IMR-90 (cell line): ENCODE results near the gene SCIN. TPM values are rescaled to one million over a fixed set of nuclear protein-coding genes. Genes with fewer than 3 reads are reported as not detected.

Experiments
- ATAC-seq: fragments of 200-7000 bp; cut with Tn5 transposase; 2 replicates; pipeline ENCODE4 v1.9.1; 2020; ENCODE audit warnings: low read depth, mild to moderate bottlenecking, moderate library complexity
- BruUV-seq: library from RNA; stranded (reverse); fragments of 400-500 nt; replicated peaks from 2 replicates; lab custom pipeline; 2021; lab: Mats Ljungman, UMichigan
- CTCF ChIA-PET: fragments of 300-600 bp; formaldehyde crosslinking; extraction: SDS; loops from one replicate; lab custom pipeline; 2021; ENCODE audit warnings: antibody characterized with exemption; lab: Yijun Ruan, JAX
- POLR2A ChIA-PET: fragments of 300-600 bp; sonication (Branson Sonifier 250); formaldehyde crosslinking; loops from one replicate; lab custom pipeline; 2022; ENCODE audit warnings: antibody characterized with exemption; ENCODE audit not compliant: unreplicated experiment; lab: Charles Lee
- DNase-seq: peaks from one replicate; pipeline ENCODE4 v3.0.0; 2013
- H2AFZ ChIP-seq: replicated peaks from 2 replicates; pipeline ENCODE3; 2013; ENCODE audit warnings: low read length, mild to moderate bottlenecking; ENCODE audit not compliant: poor library complexity
- H2AK5ac ChIP-seq: 2 replicates; pipeline ENCODE4 v1.6.1; 2013; ENCODE audit warnings: low read depth, low read length, inconsistent platforms
- H2AK9ac ChIP-seq: replicated peaks from 2 replicates; pipeline ENCODE3; 2013; ENCODE audit warnings: mild to moderate bottlenecking, low read depth, low read length, moderate library complexity; ENCODE audit not compliant: poor library complexity
- H2BK120ac ChIP-seq: 2 replicates; pipeline ENCODE4 v1.6.1; 2013; ENCODE audit warnings: low read depth, low read length, inconsistent platforms
- H2BK15ac ChIP-seq: 3 replicates; pipeline ENCODE4 v1.6.1; 2013; ENCODE audit warnings: low read depth, low read length, inconsistent platforms
- H2BK20ac ChIP-seq: 2 replicates; pipeline ENCODE4 v1.6.1; 2013; ENCODE audit warnings: low read depth, mild to moderate bottlenecking, inconsistent platforms, low read length, moderate library complexity
- H2BK5ac ChIP-seq: 2 replicates; pipeline ENCODE4 v1.6.1; 2013; ENCODE audit warnings: mild to moderate bottlenecking, low read depth, low read length, inconsistent platforms; ENCODE audit not compliant: poor library complexity, severe bottlenecking
- H3K14ac ChIP-seq: replicated peaks from 2 replicates; pipeline ENCODE4 v1.6.1; 2013; ENCODE audit warnings: low read depth, low read length, inconsistent platforms
- H3K18ac ChIP-seq: 2 replicates; pipeline ENCODE4 v1.6.1; 2013; ENCODE audit warnings: low read depth, low read length, control low read depth
- H3K23ac ChIP-seq: 2 replicates; pipeline ENCODE4 v1.6.1; 2013; ENCODE audit warnings: low read depth, low read length, inconsistent platforms
- H3K27ac ChIP-seq: 2 replicates; pipeline ENCODE4 v1.5.1; 2013; ENCODE audit warnings: mild to moderate bottlenecking, control low read depth, low read length; ENCODE audit not compliant: insufficient read depth
- H3K27me3 ChIP-seq: 2 replicates; pipeline ENCODE4 v1.6.1; 2013; ENCODE audit warnings: low read length; ENCODE audit not compliant: control insufficient read depth, insufficient read depth
- H3K36me3 ChIP-seq: 2 replicates; pipeline ENCODE4 v1.6.1; 2013; ENCODE audit warnings: low read length, mixed read lengths; ENCODE audit not compliant: control insufficient read depth, insufficient read depth
- H3K4ac ChIP-seq: 2 replicates; pipeline ENCODE4 v1.6.1; 2013; ENCODE audit warnings: low read depth, low read length, inconsistent platforms
- H3K4me1 ChIP-seq: 2 replicates; pipeline ENCODE4 v1.6.1; 2013; ENCODE audit warnings: low read length, mixed read lengths; ENCODE audit not compliant: control insufficient read depth, insufficient read depth
- H3K4me2 ChIP-seq: 2 replicates; pipeline ENCODE4 v1.6.1; 2013; ENCODE audit warnings: low read depth, mild to moderate bottlenecking, control low read depth, low read length, moderate library complexity
- H3K4me3 ChIP-seq: 2 replicates; pipeline ENCODE4 v1.5.1; 2013; ENCODE audit warnings: low read depth, mild to moderate bottlenecking, control low read depth, low read length, moderate library complexity; ENCODE audit not compliant: insufficient read depth
- H3K56ac ChIP-seq: 2 replicates; pipeline ENCODE4 v1.6.1; 2013; ENCODE audit warnings: low read length, inconsistent platforms; ENCODE audit not compliant: insufficient read depth; ENCODE audit errors: extremely low read depth
- H3K79me1 ChIP-seq, 2 experiments: 2 replicates each; pipeline ENCODE4 v1.6.1; 2013; ENCODE audit warnings: low read length in 2 of 2, inconsistent platforms in 1 of 2, low read depth in 1 of 2
- H3K9ac ChIP-seq: 2 replicates; pipeline ENCODE4 v1.6.1; 2013; ENCODE audit warnings: low read depth, low read length, control low read depth
- H3K9me1 ChIP-seq: 2 replicates; pipeline ENCODE4 v1.6.1; 2013; ENCODE audit warnings: low read length, inconsistent platforms; ENCODE audit not compliant: insufficient read depth
- H3K9me3 ChIP-seq: 2 replicates; pipeline ENCODE4 v1.6.1; 2013; ENCODE audit warnings: low read length; ENCODE audit not compliant: control insufficient read depth, insufficient read depth
- H4K20me1 ChIP-seq: 2 replicates; pipeline ENCODE4 v1.6.1; 2013; ENCODE audit warnings: low read length, inconsistent platforms; ENCODE audit not compliant: insufficient read depth
- H4K5ac ChIP-seq: 2 replicates; pipeline ENCODE4 v1.6.1; 2013; ENCODE audit warnings: mild to moderate bottlenecking, low read depth, low read length, control low read depth
- H4K8ac ChIP-seq, 2 experiments: 2 replicates each; pipeline ENCODE4 v1.6.1; 2013; ENCODE audit warnings: low read depth in 2 of 2, low read length in 2 of 2, control low read depth in 1 of 2, inconsistent platforms in 1 of 2
- H4K91ac ChIP-seq: 2 replicates; pipeline ENCODE4 v1.6.1; 2013; ENCODE audit warnings: low read depth, low read length, inconsistent platforms; ENCODE audit not compliant: insufficient read depth
- BHLHE40 ChIP-seq: fragments of 150-350 bp; IDR thresholded peaks from 2 replicates; pipeline ENCODE4 v1.6.1; 2016; ENCODE audit warnings: mild to moderate bottlenecking, low read depth, low read length
- CEBPB ChIP-seq: IDR thresholded peaks from 2 replicates; pipeline ENCODE4 v1.6.1; 2012; ENCODE audit warnings: low read depth, low read length, improper control_type of control experiment
- CHD1 ChIP-seq: IDR thresholded peaks from 2 replicates; pipeline ENCODE4 v1.6.1; 2012; ENCODE audit warnings: low read depth, low read length, improper control_type of control experiment
- FOS ChIP-seq: fragments of 150-350 bp; IDR thresholded peaks from 2 replicates; pipeline ENCODE4 v1.6.1; 2016; ENCODE audit warnings: low read depth, low read length
- MAFK ChIP-seq: IDR thresholded peaks from 2 replicates; pipeline ENCODE4 v1.6.1; 2012; ENCODE audit warnings: low read depth, low read length, improper control_type of control experiment
- MAZ ChIP-seq: IDR thresholded peaks from 2 replicates; pipeline ENCODE4 v1.6.1; 2012; ENCODE audit warnings: low read depth, mild to moderate bottlenecking, low read length, improper control_type of control experiment, moderate library complexity, borderline replicate concordance
- MXI1 ChIP-seq: IDR thresholded peaks from 2 replicates; pipeline ENCODE4 v1.6.1; 2012; ENCODE audit warnings: low read depth, mild to moderate bottlenecking, low read length, moderate library complexity, borderline replicate concordance
- NFE2L2 ChIP-seq: fragments of 150-350 bp; IDR thresholded peaks from 2 replicates; pipeline ENCODE4 v1.6.1; 2016; ENCODE audit warnings: low read depth, mild to moderate bottlenecking, low read length
- POLR2A ChIP-seq: IDR thresholded peaks from 2 replicates; pipeline ENCODE4 v1.6.1; 2012; ENCODE audit warnings: mild to moderate bottlenecking, low read depth, low read length
- RAD21 ChIP-seq: IDR thresholded peaks from 2 replicates; pipeline ENCODE4 v1.6.1; 2012; ENCODE audit warnings: low read length, improper control_type of control experiment
- RCOR1 ChIP-seq: IDR thresholded peaks from 2 replicates; pipeline ENCODE4 v1.6.1; 2012; ENCODE audit warnings: mild to moderate bottlenecking, low read length, improper control_type of control experiment; ENCODE audit not compliant: insufficient replicate concordance
- RFX5 ChIP-seq: IDR thresholded peaks from 2 replicates; pipeline ENCODE4 v1.8.0; 2012; ENCODE audit warnings: low read depth, mild to moderate bottlenecking, low read length, moderate library complexity
- SMC3 ChIP-seq: fragments of 150-350 bp; IDR thresholded peaks from 2 replicates; pipeline ENCODE4 v1.6.1; 2016; ENCODE audit warnings: low read depth, mild to moderate bottlenecking, antibody characterized with exemption, low read length, moderate library complexity
- USF2 ChIP-seq: fragments of 150-350 bp; IDR thresholded peaks from 2 replicates; pipeline ENCODE4 v1.6.1; 2017; ENCODE audit warnings: mild to moderate bottlenecking, antibody characterized with exemption, low read length, low read depth
- WGBS, 2 experiments: methylation state at CpG; one replicate each; pipeline versions ENCODE4 v1.1.5 to v1.1.7; 2013; ENCODE audit warnings: missing lambda C conversion rate in 2 of 2; ENCODE audit not compliant: insufficient read length in 1 of 2; ENCODE audit errors: extremely low coverage in 2 of 2; 5-methylcytosine and 5-hydroxymethylcytosine counted together
- dilution Hi-C: fragments of 300-500 bp; cut with HindIII; formaldehyde crosslinking; loops from one replicate; pipeline ENCODE4 v1.14.3; 2018; ENCODE audit warnings: low sequenced_read_pairs; ENCODE audit not compliant: unreplicated experiment
- in situ Hi-C: fragments of 300-500 bp; cut with MboI; formaldehyde crosslinking; loops from 3 replicates; pipeline ENCODE4 v1.14.3; 2019; ENCODE audit warnings: low sequenced_read_pairs, inconsistent platforms, mixed read lengths
- intact Hi-C: fragments of 100-400 bp; cut with micrococcal nuclease; formaldehyde crosslinking; loops from 2 replicates; pipeline ENCODE4 v1.10.0; 2022
- polyA plus RNA-seq, 3 experiments: library from polyadenylated mRNA; depleted of rRNA; stranded (reverse); fragments of >200 nt; gene quantifications; 2 replicates each; pipeline ENCODE4 v1.2.3, GENCODE V29; 2012; ENCODE audit warnings: low replicate concordance in 1 of 3
- total RNA-seq: library from RNA; depleted of rRNA; stranded (reverse); fragments of >200 nt; gene quantifications from 2 replicates; pipeline ENCODE4 v1.2.3, GENCODE V29; 2012
- TF ChIP-seq, protein P1 (sequence below): conservative IDR thresholded peaks from 2 replicates; pipeline ENCODE4 v1.5.1; 2012; ENCODE audit warnings: mild to moderate bottlenecking, low read depth, low read length, improper control_type of control experiment
- TF ChIP-seq, protein P2 (sequence below): fragments of 150-350 bp; IDR thresholded peaks from 2 replicates; pipeline ENCODE4 v1.6.1; 2016; ENCODE audit warnings: low read depth, mild to moderate bottlenecking, low read length, moderate library complexity, borderline replicate concordance

The SCIN gene
- total and polyA plus RNA-seq, 2 of the 4 experiments (the other 2 are of a cell fraction) = under 0.01 to 0.05 TPM

DNA sequence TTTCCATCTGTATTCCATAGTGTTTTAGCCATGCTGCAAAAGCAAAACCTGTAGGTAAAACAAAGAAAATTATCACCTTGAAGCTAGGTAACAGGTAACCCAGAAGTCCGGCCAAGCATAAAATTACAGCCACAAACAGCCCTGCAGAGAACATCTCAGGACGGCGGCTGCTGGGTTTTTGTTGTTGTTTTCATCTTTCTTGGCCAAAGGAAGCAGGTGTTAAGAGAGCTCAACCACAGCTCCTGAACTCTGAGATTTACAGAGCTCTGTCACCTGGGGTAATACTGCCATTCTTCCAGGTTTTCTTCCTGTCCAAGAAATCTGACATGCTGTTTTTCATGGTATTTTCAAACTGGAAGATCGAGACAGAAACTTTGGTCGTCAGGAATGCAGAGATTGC is 847 bp upstream of the SCIN start:
- Histone ChIP-seq H3K4ac (no peak overlapping the region), H3K36me3 (no peaks in the 10 kb centered on the region), H3K14ac (no peak overlapping the region), H3K27me3 (peaks cover 28% of the 10 kb centered on the region), H2BK5ac (no peak overlapping the region), H3K79me1 (no peaks in the 10 kb centered on the region), H3K4me1 (no peaks in the 10 kb centered on the region), H4K91ac (no peak overlapping the region), H3K4me2 (no peak overlapping the region), H2AK9ac (no peak overlapping the region), H3K9ac (no peak overlapping the region), H2AK5ac (no peak overlapping the region), H3K18ac (no peak overlapping the region), H3K27ac (no peak overlapping the region), H3K4me3 (no peak overlapping the region), H3K56ac (no peak overlapping the region), H3K23ac (no peak overlapping the region), H3K9me1 (no peaks in the 10 kb centered on the region), H2BK15ac (no peak overlapping the region), H4K20me1 (no peaks in the 10 kb centered on the region), H3K9me3 (no peaks in the 10 kb centered on the region; the same call in 1 of the 2 replicates), H4K8ac (no peak overlapping the region), H4K5ac (no peak overlapping the region), H2AFZ (no peak overlapping the region), H2BK120ac (no peak overlapping the region), H2BK20ac (no peak overlapping the region)
- in situ Hi-C loops (no loop called here), dilution Hi-C loops (no loop called here), intact Hi-C loops (no loop called here)
- no peak for DNase-seq
- ChIA-PET CTCF (no interaction called here), POLR2A (no interaction called here)
- no peak for ATAC-seq
- TF ChIP-seq SMC3 (no peak), POLR2A (no peak), USF2 (no peak), MXI1 (no peak), RAD21 (no peak), BHLHE40 (no peak), CHD1 (no peak), RCOR1 (no peak), NFE2L2 (no peak), MAFK (no peak), RFX5 (no peak), MAZ (no peak), CEBPB (no peak), FOS (no peak)
- TF ChIP-seq, protein P1, sequence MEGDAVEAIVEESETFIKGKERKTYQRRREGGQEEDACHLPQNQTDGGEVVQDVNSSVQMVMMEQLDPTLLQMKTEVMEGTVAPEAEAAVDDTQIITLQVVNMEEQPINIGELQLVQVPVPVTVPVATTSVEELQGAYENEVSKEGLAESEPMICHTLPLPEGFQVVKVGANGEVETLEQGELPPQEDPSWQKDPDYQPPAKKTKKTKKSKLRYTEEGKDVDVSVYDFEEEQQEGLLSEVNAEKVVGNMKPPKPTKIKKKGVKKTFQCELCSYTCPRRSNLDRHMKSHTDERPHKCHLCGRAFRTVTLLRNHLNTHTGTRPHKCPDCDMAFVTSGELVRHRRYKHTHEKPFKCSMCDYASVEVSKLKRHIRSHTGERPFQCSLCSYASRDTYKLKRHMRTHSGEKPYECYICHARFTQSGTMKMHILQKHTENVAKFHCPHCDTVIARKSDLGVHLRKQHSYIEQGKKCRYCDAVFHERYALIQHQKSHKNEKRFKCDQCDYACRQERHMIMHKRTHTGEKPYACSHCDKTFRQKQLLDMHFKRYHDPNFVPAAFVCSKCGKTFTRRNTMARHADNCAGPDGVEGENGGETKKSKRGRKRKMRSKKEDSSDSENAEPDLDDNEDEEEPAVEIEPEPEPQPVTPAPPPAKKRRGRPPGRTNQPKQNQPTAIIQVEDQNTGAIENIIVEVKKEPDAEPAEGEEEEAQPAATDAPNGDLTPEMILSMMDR = no peak
- TF ChIP-seq, protein P2, sequence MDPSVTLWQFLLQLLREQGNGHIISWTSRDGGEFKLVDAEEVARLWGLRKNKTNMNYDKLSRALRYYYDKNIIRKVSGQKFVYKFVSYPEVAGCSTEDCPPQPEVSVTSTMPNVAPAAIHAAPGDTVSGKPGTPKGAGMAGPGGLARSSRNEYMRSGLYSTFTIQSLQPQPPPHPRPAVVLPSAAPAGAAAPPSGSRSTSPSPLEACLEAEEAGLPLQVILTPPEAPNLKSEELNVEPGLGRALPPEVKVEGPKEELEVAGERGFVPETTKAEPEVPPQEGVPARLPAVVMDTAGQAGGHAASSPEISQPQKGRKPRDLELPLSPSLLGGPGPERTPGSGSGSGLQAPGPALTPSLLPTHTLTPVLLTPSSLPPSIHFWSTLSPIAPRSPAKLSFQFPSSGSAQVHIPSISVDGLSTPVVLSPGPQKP = no peak
- BruUV-seq = no TSS peak
- no CpG with 5 or more reads among the region's 5 CpGs for WGBS, 2 experiments
